ENCODE measurements around the gene ZNF624. TPM values are rescaled to one million over a fixed set of nuclear protein-coding genes. Genes with fewer than 3 reads are reported as not detected.
"Not testable (repeated sequence)": the region's sequence is repeated elsewhere in the genome, so short reads cannot be mapped to it uniquely, and the experiment has no call there.

Gene ZNF624
- total RNA-seq, 3 donors from 2014 or later, result 4.5 to 7.2 (median 4.7) TPM

DNA sequence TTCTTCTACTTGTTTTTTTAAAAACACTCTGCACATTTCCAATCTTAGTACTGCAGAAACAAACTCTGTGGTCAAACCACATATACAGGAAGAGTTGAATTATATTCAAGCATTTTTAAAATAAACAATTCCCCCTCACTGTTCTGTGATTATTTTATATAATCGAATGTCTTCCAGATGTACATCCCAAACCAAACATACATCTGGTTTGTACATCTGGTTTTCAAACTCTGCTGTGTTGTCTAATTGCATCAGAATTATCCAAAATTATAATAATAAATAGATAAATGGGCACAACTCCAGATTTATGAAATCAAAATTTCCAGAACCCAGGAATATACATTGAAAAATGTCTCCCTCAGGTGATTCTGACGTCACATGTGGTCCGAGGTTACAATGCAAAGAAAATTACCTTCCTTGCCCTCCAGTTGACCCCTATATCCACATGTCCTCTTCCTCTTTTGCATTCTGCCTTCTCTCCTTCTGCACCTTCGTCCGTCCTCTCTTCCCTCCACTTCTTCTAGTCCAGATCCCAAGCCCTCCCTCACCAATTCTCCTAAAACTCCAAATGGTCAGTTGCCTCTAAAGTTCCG lies 23.1 kb upstream of the ZNF624 start:
- no peak for DNase-seq
- no peaks in the 10 kb centered on the region for H3K9me3 ChIP-seq

GRCh38 chr17:16666907-16667636 lies 13.4 kb upstream of the ZNF624 start:
- intact Hi-C loops (cut with DNase I, micrococcal nuclease); ATAC-seq; H3K4me1 ChIP-seq (ENCODE audit: low read depth); H3K4me3 ChIP-seq; H3K9me3 ChIP-seq; H3K36me3 ChIP-seq (ENCODE audit: low read depth): not testable (repeated sequence)
- DNase-seq, result peak in 1 of 3 donors; percentile 26

More for the DNA sequence above, 23.1 kb upstream of the ZNF624 start:
- no peak for TF ChIP-seq CTCF (IDR thresholded peaks at IDR 0.05)
- intact Hi-C loops (cut with DNase I, micrococcal nuclease), result no loop called here
- ATAC-seq, result no peak
- H3K36me3 ChIP-seq (ENCODE audit: low read depth), result no peaks in the 10 kb centered on the region
- H3K4me3 ChIP-seq, result no peak overlapping the region
- no peaks in the 10 kb centered on the region for H3K4me1 ChIP-seq (ENCODE audit: low read depth)

- H3K4me1 ChIP-seq (ENCODE audit: low read depth); H3K4me3 ChIP-seq; H3K9me3 ChIP-seq; H3K36me3 ChIP-seq (ENCODE audit: low read depth); intact Hi-C loops (cut with DNase I, micrococcal nuclease); DNase-seq; ATAC-seq: not testable (repeated sequence)
Measured at GRCh38 chr17:16666553-16666906, 12.9 kb upstream of the ZNF624 start.

- DNase-seq, result no peak
- TF ChIP-seq CTCF (IDR thresholded peaks at IDR 0.05), result no peak
- Histone ChIP-seq H3K36me3 (ENCODE audit: low read depth) (no peaks in the 10 kb centered on the region), H3K9me3 (no peaks in the 10 kb centered on the region), H3K4me1 (ENCODE audit: low read depth) (no peaks in the 10 kb centered on the region), H3K4me3 (no peak overlapping the region)
- ATAC-seq, result no peak
- intact Hi-C loops (cut with DNase I, micrococcal nuclease), result no loop called here
Measured at GRCh38 chr17:16662936-16663335, 9.3 kb upstream of the ZNF624 start.

- DNase-seq, result no peak
- Histone ChIP-seq H3K9me3 (no peaks in the 10 kb centered on the region), H3K36me3 (ENCODE audit: low read depth) (no peaks in the 10 kb centered on the region), H3K4me1 (ENCODE audit: low read depth) (no peaks in the 10 kb centered on the region), H3K4me3 (no peak overlapping the region)
- TF ChIP-seq CTCF (IDR thresholded peaks at IDR 0.05), result no peak
- intact Hi-C loops (cut with DNase I, micrococcal nuclease), result no loop called here
- ATAC-seq, result no peak
Measured at GRCh38 chr17:16661217-16661616, 7.6 kb upstream of the ZNF624 start.

GRCh38 chr17:16652847-16653366 lies 743 bp downstream of the ZNF624 start:
- H3K4me1 ChIP-seq (ENCODE audit: low read depth), result peaks cover 7% of the 10 kb centered on the region
- DNase-seq, result no peak

More at GRCh38 chr17:16652847-16653366, 743 bp downstream of the ZNF624 start:
- Histone ChIP-seq H3K4me3 (peak overlapping the region; percentile 28), H3K36me3 (ENCODE audit: low read depth) (no peaks in the 10 kb centered on the region), H3K9me3 (no peaks in the 10 kb centered on the region)
- ATAC-seq, result no peak
- TF ChIP-seq CTCF (IDR thresholded peaks at IDR 0.05), result no peak
- intact Hi-C loops (cut with DNase I, micrococcal nuclease), result no loop called here
